CD4-positive, CD25-positive, alpha-beta regulatory T cell (primary cell): ENCODE results near the gene NUDT19. TPM values are rescaled to one million over a fixed set of nuclear protein-coding genes. Genes with fewer than 3 reads are reported as not detected.
"Not testable (repeated sequence)": the region's sequence is repeated elsewhere in the genome, so short reads cannot be mapped to it uniquely, and the experiment has no call there.

Source experiments
- ATAC-seq, 2 donors: fragments of 150-1000 bp; cut with Tn5 transposase; one replicate each; pipeline ENCODE4 v1.10.0; 2021; ENCODE audit warnings: low read depth in 2 of 2, moderate number of reproducible peaks in 2 of 2, moderate library complexity in 1 of 2
- DNase-seq, 3 donors: peaks; one replicate each; pipeline versions ENCODE4 v3.0.0 to v3.0.0-alpha.2; 2012 to 2022; ENCODE audit warnings: mixed read lengths in 1 of 3
- H3K27ac ChIP-seq: one replicate; pipeline ENCODE4 v1.7.0; 2013; ENCODE audit warnings: mild to moderate bottlenecking, low read length; ENCODE audit not compliant: insufficient read depth, poor library complexity, severe bottlenecking
- H3K27me3 ChIP-seq: one replicate; pipeline ENCODE4 v1.7.0; 2013; ENCODE audit warnings: low read length; ENCODE audit not compliant: control insufficient read depth, insufficient read depth
- H3K36me3 ChIP-seq: one replicate; pipeline ENCODE4 v1.7.0; 2013; ENCODE audit warnings: mild to moderate bottlenecking, low read length, moderate library complexity; ENCODE audit not compliant: control insufficient read depth, insufficient read depth
- H3K4me1 ChIP-seq: 2 replicates; pipeline ENCODE4 v1.7.0; 2013; ENCODE audit warnings: mild to moderate bottlenecking, low read length; ENCODE audit not compliant: insufficient read depth, control insufficient read depth, poor library complexity, severe bottlenecking
- H3K4me3 ChIP-seq: one replicate; pipeline ENCODE4 v1.7.0; 2013; ENCODE audit warnings: low read depth, mild to moderate bottlenecking, low read length, moderate library complexity
- H3K9me3 ChIP-seq, 2 experiments: 1 replicate in 1 of 2; 2 replicates in 1 of 2; pipeline ENCODE4 v1.7.0; 2013; ENCODE audit warnings: low read length in 2 of 2, mild to moderate bottlenecking in 1 of 2, moderate library complexity in 1 of 2; ENCODE audit not compliant: control insufficient read depth in 2 of 2
- H3K27ac Mint-ChIP-seq, 3 donors: one replicate each; pipeline ENCODE4 v1.8.0; 2020 to 2022; ENCODE audit warnings: mild to moderate bottlenecking in 3 of 3, mixed read lengths in 3 of 3, moderate library complexity in 2 of 3
- H3K27me3 Mint-ChIP-seq: one replicate; pipeline ENCODE4 v1.8.0; 2022; ENCODE audit warnings: mild to moderate bottlenecking, mixed read lengths
- H3K36me3 Mint-ChIP-seq: one replicate; pipeline ENCODE4 v1.8.0; 2020; ENCODE audit warnings: mixed read lengths
- H3K4me1 Mint-ChIP-seq, 4 donors: one replicate each; pipeline ENCODE4 v1.8.0; 2020 to 2022; ENCODE audit warnings: mixed read lengths in 4 of 4, mild to moderate bottlenecking in 1 of 4
- H3K4me3 Mint-ChIP-seq, 4 donors: one replicate each; pipeline ENCODE4 v1.8.0; 2020 to 2022; ENCODE audit warnings: mild to moderate bottlenecking in 4 of 4, mixed read lengths in 4 of 4, moderate library complexity in 3 of 4
- H3K9me3 Mint-ChIP-seq, 7 donors: one replicate each; pipeline ENCODE4 v1.8.0; 2020 to 2022; ENCODE audit warnings: mixed read lengths in 7 of 7, mild to moderate bottlenecking in 3 of 7, moderate library complexity in 2 of 7
- polyA plus RNA-seq, 4 donors: library from polyadenylated mRNA; unstranded; fragments of 300-500 nt; fragmentation: Illumina TruSeq; gene quantifications; one replicate each; pipeline ENCODE4 v1.2.3, GENCODE V29; 2021
- total RNA-seq: library from RNA; stranded (reverse); gene quantifications from one replicate; pipeline ENCODE4 v1.2.3, GENCODE V29; 2022

The NUDT19 gene
- total and polyA plus RNA-seq, 5 donors from 2014 or later: 3.1 to 7.3 (median 4.2) TPM

- Mint-ChIP-seq H3K4me1 (peaks cover 8 to 23% (median 17%) of the 10 kb centered on the region in 4 donors), H3K9me3 (no peaks in the 10 kb centered on the region), H3K27me3 (peaks cover 6% of the 10 kb centered on the region), H3K27ac (no peak overlapping the region), H3K36me3 (no peaks in the 10 kb centered on the region), H3K4me3 (no peak overlapping the region)
- H3K27ac ChIP-seq: no peak overlapping the region
- no peak overlapping the region for H3K4me3 ChIP-seq
- no peak for ATAC-seq
- H3K4me1 ChIP-seq: peaks cover 19% of the 10 kb centered on the region
- H3K36me3 ChIP-seq: no peaks in the 10 kb centered on the region
- H3K9me3 ChIP-seq: no peaks in the 10 kb centered on the region
- no peaks in the 10 kb centered on the region for H3K27me3 ChIP-seq
- DNase-seq: no peak
These were observed 3.3 kb upstream of the NUDT19 start for GRCh38 chr19:32688311-32688710.

GRCh38 chr19:32691952-32692726, 518 bp downstream of the NUDT19 start:
- Histone ChIP-seq H3K27ac (peak overlapping the region; percentile 67), H3K36me3 (peaks cover 9% of the 10 kb centered on the region), H3K27me3 (no peaks in the 10 kb centered on the region), H3K4me1 (peaks cover 34% of the 10 kb centered on the region), H3K9me3 (no peaks in the 10 kb centered on the region), H3K4me3 (peak overlapping the region; percentile 83)
- Mint-ChIP-seq H3K4me1 (peaks cover 32 to 56% (median 49%) of the 10 kb centered on the region in 4 donors), H3K4me3 (peak overlapping the region; percentile 93 to 98 (median 96)), H3K9me3 (no peaks in the 10 kb centered on the region), H3K27ac (peak overlapping the region; percentile 52 to 95 (median 89)), H3K36me3 (peaks cover 13% of the 10 kb centered on the region), H3K27me3 (no peaks in the 10 kb centered on the region)
- ATAC-seq (peak; percentile 48 to 52), DNase-seq (peak; percentile 34 to 73 (median 53))

GRCh38 chr19:32692727-32693061, 1.1 kb downstream of the NUDT19 start:
- Mint-ChIP-seq H3K9me3 (no peaks in the 10 kb centered on the region), H3K36me3 (peaks cover 18% of the 10 kb centered on the region), H3K27me3 (no peaks in the 10 kb centered on the region), H3K4me3 (peak overlapping the region; percentile 93 to 98 (median 96)), H3K27ac (peak overlapping the region; percentile 40 to 95 (median 89)), H3K4me1 (peaks cover 36 to 61% (median 53%) of the 10 kb centered on the region in 4 donors)
- Histone ChIP-seq H3K4me1 (peaks cover 34% of the 10 kb centered on the region), H3K27me3 (no peaks in the 10 kb centered on the region), H3K9me3 (no peaks in the 10 kb centered on the region), H3K36me3 (peaks cover 9% of the 10 kb centered on the region), H3K27ac (peak overlapping the region; percentile 67), H3K4me3 (peak overlapping the region; percentile 83)
- DNase-seq (no peak), ATAC-seq (peak in 1 of 2 donors; percentile 1)

GRCh38 chr19:32693151-32694108, 1.8 kb downstream of the NUDT19 start:
- not testable (repeated sequence) for H3K27me3 ChIP-seq, H3K27me3 Mint-ChIP-seq, H3K9me3 Mint-ChIP-seq, H3K9me3 ChIP-seq, ATAC-seq
- H3K27ac ChIP-seq: peak overlapping the region; percentile 67
- peaks cover 34% of the 10 kb centered on the region for H3K4me1 ChIP-seq
- H3K4me3 ChIP-seq: peak overlapping the region; percentile 83
- H3K36me3 Mint-ChIP-seq: peaks cover 26% of the 10 kb centered on the region
- DNase-seq: peak in 2 of 3 donors; percentile 23 to 49
- H3K4me1 Mint-ChIP-seq: peaks cover 36 to 69% (median 60%) of the 10 kb centered on the region in 4 donors
- H3K4me3 Mint-ChIP-seq: peak overlapping the region; percentile 93 to 98 (median 96)
- H3K36me3 ChIP-seq: peaks cover 11% of the 10 kb centered on the region
- peak overlapping the region; percentile 40 to 95 (median 89) for H3K27ac Mint-ChIP-seq

GRCh38 chr19:32694316-32694715, 2.7 kb downstream of the NUDT19 start:
- Mint-ChIP-seq H3K4me3 (peak overlapping the region; percentile 93 to 98 (median 96)), H3K27ac (peak overlapping the region in 2 of 3 donors; percentile 49 to 89), H3K36me3 (peaks cover 33% of the 10 kb centered on the region), H3K4me1 (peaks cover 36 to 71% (median 65%) of the 10 kb centered on the region in 4 donors)
- H3K27me3 ChIP-seq, H3K9me3 ChIP-seq, H3K27me3 Mint-ChIP-seq, ATAC-seq, DNase-seq, H3K9me3 Mint-ChIP-seq, H3K27ac ChIP-seq: not testable (repeated sequence)
- peak overlapping the region; percentile 62 for H3K4me3 ChIP-seq
- H3K36me3 ChIP-seq: peaks cover 19% of the 10 kb centered on the region
- H3K4me1 ChIP-seq: peaks cover 34% of the 10 kb centered on the region

GRCh38 chr19:32694851-32695250, 3.2 kb downstream of the NUDT19 start:
- H3K4me1 ChIP-seq: peaks cover 34% of the 10 kb centered on the region
- Mint-ChIP-seq H3K4me3 (peak overlapping the region; percentile 93 to 98 (median 96)), H3K4me1 (peaks cover 36 to 74% (median 64%) of the 10 kb centered on the region in 4 donors), H3K27ac (peak overlapping the region in 1 of 3 donors; percentile 89), H3K36me3 (peaks cover 37% of the 10 kb centered on the region)
- not testable (repeated sequence) for ATAC-seq, H3K9me3 ChIP-seq, H3K9me3 Mint-ChIP-seq, H3K27me3 ChIP-seq, DNase-seq, H3K27me3 Mint-ChIP-seq, H3K27ac ChIP-seq
- H3K4me3 ChIP-seq: peak overlapping the region; percentile 62
- H3K36me3 ChIP-seq: peaks cover 22% of the 10 kb centered on the region

GRCh38 chr19:32695506-32695905, 3.9 kb downstream of the NUDT19 start:
- H3K27me3 Mint-ChIP-seq, H3K27ac ChIP-seq, H3K27me3 ChIP-seq, H3K9me3 ChIP-seq, H3K4me3 ChIP-seq, DNase-seq, H3K9me3 Mint-ChIP-seq, ATAC-seq: not testable (repeated sequence)
- peaks cover 23% of the 10 kb centered on the region for H3K36me3 ChIP-seq
- Mint-ChIP-seq H3K4me3 (peak overlapping the region; percentile 43 to 85 (median 64)), H3K27ac (peak overlapping the region in 2 of 3 donors; percentile 12 to 83), H3K36me3 (peaks cover 38% of the 10 kb centered on the region), H3K4me1 (peaks cover 36 to 79% (median 64%) of the 10 kb centered on the region in 4 donors)
- H3K4me1 ChIP-seq: peaks cover 34% of the 10 kb centered on the region
